Measurements from ENCODE around the gene HAPLN2.
"Not testable (repeated sequence)": the region's sequence is repeated elsewhere in the genome, so short reads cannot be mapped to it uniquely, and the experiment has no call there.

Gene HAPLN2

DNA sequence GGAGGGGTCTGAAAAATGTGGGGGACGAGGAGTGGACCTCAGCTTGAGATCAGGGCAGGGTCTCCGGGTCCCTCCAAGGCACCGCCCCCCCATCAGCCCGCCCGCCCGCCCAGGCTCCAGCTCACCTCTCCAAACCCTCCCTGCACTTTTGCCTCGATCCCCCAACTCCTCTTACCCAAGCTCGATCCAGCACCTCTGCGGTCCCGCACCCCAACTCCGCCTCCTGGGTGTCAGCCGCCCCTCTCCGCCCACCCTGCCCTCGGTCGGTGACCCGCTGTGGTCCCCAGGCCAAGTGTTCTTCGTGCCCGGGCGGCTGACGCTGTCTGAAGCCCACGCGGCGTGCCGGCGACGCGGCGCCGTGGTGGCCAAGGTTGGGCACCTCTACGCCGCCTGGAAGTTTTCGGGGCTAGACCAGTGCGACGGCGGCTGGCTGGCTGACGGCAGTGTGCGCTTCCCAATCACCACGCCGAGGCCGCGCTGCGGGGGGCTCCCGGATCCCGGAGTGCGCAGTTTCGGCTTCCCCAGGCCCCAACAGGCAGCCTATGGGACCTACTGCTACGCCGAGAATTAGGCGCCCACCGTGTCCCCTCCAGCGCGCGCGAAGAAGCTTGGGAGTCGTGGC lies 5.7 kb downstream of the HAPLN2 start:
- Histone ChIP-seq H3K36me3 (ENCODE audit: control insufficient read depth, insufficient read depth, low read length) (no peaks in the 10 kb centered on the region), H3K4me1 (ENCODE audit: control insufficient read depth, insufficient read depth, low read length) (no peaks in the 10 kb centered on the region), H3K9ac (ENCODE audit: low read depth, low read length) (no peak overlapping the region), H3K9me3 (ENCODE audit: control insufficient read depth, insufficient read depth, low read length) (no peaks in the 10 kb centered on the region), H3K4me3 (ENCODE audit: low read depth, low read length) (peak overlapping the region; percentile 62), H3K27me3 (ENCODE audit: control insufficient read depth, insufficient read depth, low read length) (peaks cover 66% of the 10 kb centered on the region)

DNA sequence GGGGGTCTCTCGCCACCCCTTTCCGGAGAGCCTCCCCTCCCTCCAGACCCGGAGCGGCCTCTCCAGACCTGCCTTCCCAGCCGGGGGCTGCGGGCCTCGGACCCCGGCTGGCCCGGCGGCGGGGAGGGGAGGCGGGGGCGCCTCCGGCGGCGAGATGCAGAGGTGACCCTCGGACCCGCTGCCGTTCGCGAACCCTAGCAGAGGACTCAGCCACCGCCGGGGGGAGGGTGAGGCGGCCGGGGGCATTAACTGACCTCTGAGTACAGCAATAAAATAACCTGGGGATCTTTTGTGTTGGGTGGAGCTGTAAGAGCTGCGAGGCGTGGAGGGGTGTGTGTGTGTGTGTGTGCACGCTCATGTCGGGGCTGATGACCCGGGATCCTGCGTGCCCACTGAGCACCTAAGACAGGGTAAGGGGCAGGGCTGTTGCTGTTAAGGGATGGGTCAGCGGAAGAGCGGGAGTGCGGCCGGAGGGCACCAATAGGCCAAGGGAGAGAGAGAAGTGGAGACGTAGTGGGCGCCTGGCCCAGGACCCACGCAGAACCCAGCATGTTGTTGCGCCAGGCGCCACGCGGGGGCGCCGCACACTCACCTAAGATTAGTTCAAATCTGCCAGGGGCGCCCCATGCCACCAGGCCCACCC lies 6.3 kb downstream of the HAPLN2 start:
- Histone ChIP-seq H3K27me3 (ENCODE audit: control insufficient read depth, insufficient read depth, low read length) (peaks cover 60% of the 10 kb centered on the region), H3K36me3 (ENCODE audit: control insufficient read depth, insufficient read depth, low read length) (no peaks in the 10 kb centered on the region), H3K9ac (ENCODE audit: low read depth, low read length) (no peak overlapping the region), H3K9me3 (ENCODE audit: control insufficient read depth, insufficient read depth, low read length) (no peaks in the 10 kb centered on the region), H3K4me3 (ENCODE audit: low read depth, low read length) (peak overlapping the region; percentile 62), H3K4me1 (ENCODE audit: control insufficient read depth, insufficient read depth, low read length) (no peaks in the 10 kb centered on the region)

DNA sequence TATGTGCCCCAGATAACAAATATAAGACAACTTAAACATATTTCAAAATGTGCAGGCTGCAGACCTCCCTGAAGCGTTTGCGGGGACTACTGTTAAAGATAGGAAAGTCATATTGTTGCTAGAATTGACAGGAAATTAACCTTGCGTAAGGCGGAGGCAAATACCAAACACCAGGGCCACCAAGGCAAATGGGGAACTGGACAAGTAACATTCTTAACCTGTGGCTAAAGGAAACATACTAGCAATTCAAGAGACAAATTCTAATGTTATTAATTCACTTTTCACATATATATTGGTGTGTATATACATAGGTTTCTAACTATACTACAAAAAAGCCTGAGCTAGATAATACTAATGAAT lies 6.8 kb downstream of the HAPLN2 start:
- no peak overlapping the region for H3K9ac ChIP-seq (ENCODE audit: low read depth, low read length)
- no peak overlapping the region for H3K4me3 ChIP-seq (ENCODE audit: low read depth, low read length)
- H3K4me1 ChIP-seq (ENCODE audit: control insufficient read depth, insufficient read depth, low read length): no peaks in the 10 kb centered on the region
- peaks cover 55% of the 10 kb centered on the region for H3K27me3 ChIP-seq (ENCODE audit: control insufficient read depth, insufficient read depth, low read length)
- H3K36me3 ChIP-seq (ENCODE audit: control insufficient read depth, insufficient read depth, low read length): no peaks in the 10 kb centered on the region
- H3K9me3 ChIP-seq (ENCODE audit: control insufficient read depth, insufficient read depth, low read length): no peaks in the 10 kb centered on the region

GRCh38 chr1:156627313-156627880 lies 8.2 kb downstream of the HAPLN2 start:
- H3K9me3 ChIP-seq (ENCODE audit: control insufficient read depth, insufficient read depth, low read length): no peaks in the 10 kb centered on the region
- no peak overlapping the region for H3K4me3 ChIP-seq (ENCODE audit: low read depth, low read length)
- H3K4me1 ChIP-seq (ENCODE audit: control insufficient read depth, insufficient read depth, low read length): no peaks in the 10 kb centered on the region
- no peak overlapping the region for H3K9ac ChIP-seq (ENCODE audit: low read depth, low read length)
- no peaks in the 10 kb centered on the region for H3K36me3 ChIP-seq (ENCODE audit: control insufficient read depth, insufficient read depth, low read length)
- peaks cover 43% of the 10 kb centered on the region for H3K27me3 ChIP-seq (ENCODE audit: control insufficient read depth, insufficient read depth, low read length)

GRCh38 chr1:156629823-156630449 lies 10.7 kb downstream of the HAPLN2 start:
- H3K27me3 ChIP-seq (ENCODE audit: control insufficient read depth, insufficient read depth, low read length): peaks cover 31% of the 10 kb centered on the region
- H3K4me3 ChIP-seq (ENCODE audit: low read depth, low read length): no peak overlapping the region
- no peaks in the 10 kb centered on the region for H3K36me3 ChIP-seq (ENCODE audit: control insufficient read depth, insufficient read depth, low read length)
- no peaks in the 10 kb centered on the region for H3K4me1 ChIP-seq (ENCODE audit: control insufficient read depth, insufficient read depth, low read length)
- no peak overlapping the region for H3K9ac ChIP-seq (ENCODE audit: low read depth, low read length)
- H3K9me3 ChIP-seq (ENCODE audit: control insufficient read depth, insufficient read depth, low read length): no peaks in the 10 kb centered on the region

- H3K27me3 ChIP-seq (ENCODE audit: control insufficient read depth, insufficient read depth, low read length): peaks cover 30% of the 10 kb centered on the region
- not testable (repeated sequence) for H3K4me3 ChIP-seq (ENCODE audit: low read depth, low read length); H3K36me3 ChIP-seq (ENCODE audit: control insufficient read depth, insufficient read depth, low read length); H3K9me3 ChIP-seq (ENCODE audit: control insufficient read depth, insufficient read depth, low read length); H3K4me1 ChIP-seq (ENCODE audit: control insufficient read depth, insufficient read depth, low read length); H3K9ac ChIP-seq (ENCODE audit: low read depth, low read length)
Measured at GRCh38 chr1:156631152-156631551, 11.9 kb downstream of the HAPLN2 start.

- H3K27me3 ChIP-seq (ENCODE audit: control insufficient read depth, insufficient read depth, low read length): peaks cover 24% of the 10 kb centered on the region
- no peaks in the 10 kb centered on the region for H3K9me3 ChIP-seq (ENCODE audit: control insufficient read depth, insufficient read depth, low read length)
- H3K36me3 ChIP-seq (ENCODE audit: control insufficient read depth, insufficient read depth, low read length): no peaks in the 10 kb centered on the region
- no peak overlapping the region for H3K4me3 ChIP-seq (ENCODE audit: low read depth, low read length)
- H3K4me1 ChIP-seq (ENCODE audit: control insufficient read depth, insufficient read depth, low read length): no peaks in the 10 kb centered on the region
- no peak overlapping the region for H3K9ac ChIP-seq (ENCODE audit: low read depth, low read length)
Measured at GRCh38 chr1:156632355-156632754, 13.1 kb downstream of the HAPLN2 start.

DNA sequence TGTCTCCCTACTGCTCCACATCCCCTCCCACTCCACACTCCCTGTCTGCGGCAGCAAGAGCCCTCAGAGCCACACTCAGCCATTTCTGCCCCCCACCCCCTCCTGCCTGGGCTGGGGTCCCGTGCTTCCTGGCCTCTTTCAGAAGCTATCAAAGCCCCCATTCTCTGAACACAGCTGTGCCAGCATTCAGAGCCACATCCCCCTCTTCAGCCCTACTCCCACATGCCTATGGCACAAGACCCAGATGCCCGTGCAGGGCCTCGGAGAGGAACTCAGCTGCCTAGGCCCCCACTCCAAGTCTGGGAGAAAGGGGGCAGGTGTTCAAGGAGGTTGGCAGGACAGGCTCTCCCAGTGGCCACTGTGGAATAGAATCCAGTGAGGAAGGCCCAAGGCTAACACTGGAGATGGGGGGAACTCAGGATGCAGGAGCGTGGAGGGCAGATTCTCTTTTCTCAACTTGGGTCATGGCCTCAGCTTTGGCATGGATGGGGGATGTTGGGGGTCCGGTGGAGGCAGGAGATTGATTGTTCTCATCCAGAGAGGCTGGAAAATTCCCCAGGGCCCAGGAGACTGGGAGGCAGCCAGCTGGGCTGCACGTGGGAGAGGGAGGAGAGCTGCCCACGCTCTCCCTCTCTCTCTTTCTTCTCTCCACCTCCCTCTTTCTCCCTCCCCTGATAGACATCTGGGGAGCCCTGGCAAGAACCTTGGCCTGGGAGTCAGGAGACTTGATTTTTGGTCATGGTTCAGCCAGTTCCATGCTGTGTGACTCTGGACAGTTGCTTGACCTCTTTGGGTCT lies 19.2 kb downstream of the HAPLN2 start:
- H3K9me3 ChIP-seq (ENCODE audit: control insufficient read depth, insufficient read depth, low read length): no peaks in the 10 kb centered on the region
- H3K4me3 ChIP-seq (ENCODE audit: low read depth, low read length): no peak overlapping the region
- H3K36me3 ChIP-seq (ENCODE audit: control insufficient read depth, insufficient read depth, low read length): no peaks in the 10 kb centered on the region
- peaks cover 2% of the 10 kb centered on the region for H3K4me1 ChIP-seq (ENCODE audit: control insufficient read depth, insufficient read depth, low read length)
- peaks cover 76% of the 10 kb centered on the region for H3K27me3 ChIP-seq (ENCODE audit: control insufficient read depth, insufficient read depth, low read length)
- no peak overlapping the region for H3K9ac ChIP-seq (ENCODE audit: low read depth, low read length)

- H3K9me3 ChIP-seq (ENCODE audit: control insufficient read depth, insufficient read depth, low read length): no peaks in the 10 kb centered on the region
- peaks cover 2% of the 10 kb centered on the region for H3K4me1 ChIP-seq (ENCODE audit: control insufficient read depth, insufficient read depth, low read length)
- H3K9ac ChIP-seq (ENCODE audit: low read depth, low read length): no peak overlapping the region
- no peaks in the 10 kb centered on the region for H3K36me3 ChIP-seq (ENCODE audit: control insufficient read depth, insufficient read depth, low read length)
- no peak overlapping the region for H3K4me3 ChIP-seq (ENCODE audit: low read depth, low read length)
- peaks cover 80% of the 10 kb centered on the region for H3K27me3 ChIP-seq (ENCODE audit: control insufficient read depth, insufficient read depth, low read length)
Measured at GRCh38 chr1:156639601-156640101, 20.4 kb downstream of the HAPLN2 start.

DNA sequence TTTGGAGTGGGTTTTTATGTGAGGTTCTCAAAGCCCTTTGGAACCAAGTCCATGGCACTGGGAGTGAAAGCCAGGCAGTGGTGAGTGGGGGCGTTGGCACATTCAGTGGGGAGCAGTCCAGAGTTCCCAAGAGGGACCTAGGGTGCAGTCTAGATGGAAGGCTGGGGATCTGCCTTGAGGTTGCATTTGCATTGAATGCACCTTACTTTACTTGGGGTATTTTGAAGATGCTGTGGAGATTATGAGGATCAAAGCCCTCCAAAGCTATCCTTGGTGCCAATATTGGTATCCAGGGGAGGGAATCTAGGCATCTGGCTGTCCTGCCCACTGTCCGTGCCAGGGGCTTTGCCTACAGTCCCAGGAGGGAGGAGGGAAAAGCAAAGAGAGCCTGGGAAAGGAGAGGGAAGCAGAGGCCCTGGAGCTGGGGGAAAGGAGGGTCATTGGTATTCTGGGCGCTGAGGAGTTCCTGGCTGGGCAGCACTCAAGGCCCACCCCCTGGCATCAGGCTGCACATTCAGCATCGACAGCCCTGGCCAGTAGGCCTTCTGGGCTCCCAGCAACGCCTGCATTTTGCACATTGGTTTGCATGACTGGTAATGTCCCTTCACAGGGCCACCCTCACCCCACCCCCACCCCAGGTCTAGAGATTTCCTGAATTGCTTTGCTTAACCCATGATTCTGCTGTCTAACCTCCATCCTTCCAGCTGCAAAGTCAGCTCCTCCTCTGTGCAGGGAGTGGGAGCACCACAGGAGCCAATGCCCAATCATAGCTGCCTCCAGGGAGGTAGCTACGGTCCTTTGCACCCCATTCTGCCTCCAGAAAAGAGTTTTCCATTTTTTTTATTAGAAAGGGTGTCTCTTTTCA lies 21.9 kb downstream of the HAPLN2 start:
- H3K9ac ChIP-seq (ENCODE audit: low read depth, low read length): no peak overlapping the region
- no peaks in the 10 kb centered on the region for H3K9me3 ChIP-seq (ENCODE audit: control insufficient read depth, insufficient read depth, low read length)
- peaks cover 82% of the 10 kb centered on the region for H3K27me3 ChIP-seq (ENCODE audit: control insufficient read depth, insufficient read depth, low read length)
- H3K36me3 ChIP-seq (ENCODE audit: control insufficient read depth, insufficient read depth, low read length): no peaks in the 10 kb centered on the region
- peaks cover 2% of the 10 kb centered on the region for H3K4me1 ChIP-seq (ENCODE audit: control insufficient read depth, insufficient read depth, low read length)
- H3K4me3 ChIP-seq (ENCODE audit: low read depth, low read length): peak overlapping the region; percentile 49
